Measurements from ENCODE around the gene ZMAT3.
"Not testable (repeated sequence)": the region's sequence is repeated elsewhere in the genome, so short reads cannot be mapped to it uniquely, and the experiment has no call there.

The ZMAT3 gene

GRCh38 chr3:179069762-179070390, 1.7 kb downstream of the ZMAT3 start:
- Histone ChIP-seq H3K9ac (ENCODE audit: insufficient read length, low read depth) (no peak overlapping the region), H3K4me1 (ENCODE audit: insufficient read depth, insufficient read length) (no peaks in the 10 kb centered on the region), H3K4me3 (ENCODE audit: insufficient read length, low read depth) (no peak overlapping the region), H3K27me3 (ENCODE audit: insufficient read depth, insufficient read length) (peaks cover 10% of the 10 kb centered on the region), H3K36me3 (ENCODE audit: insufficient read depth, insufficient read length, low read length) (peaks cover 16% of the 10 kb centered on the region), H3K9me3 (ENCODE audit: insufficient read depth, low read length) (no peaks in the 10 kb centered on the region)
- DNase-seq (ENCODE audit: low read depth, low spot score) = no peak
- no peak for TF ChIP-seq SUZ12 (IDR thresholded peaks at IDR 0.05; ENCODE audit: extremely low read depth, insufficient read depth, insufficient read length)

DNA sequence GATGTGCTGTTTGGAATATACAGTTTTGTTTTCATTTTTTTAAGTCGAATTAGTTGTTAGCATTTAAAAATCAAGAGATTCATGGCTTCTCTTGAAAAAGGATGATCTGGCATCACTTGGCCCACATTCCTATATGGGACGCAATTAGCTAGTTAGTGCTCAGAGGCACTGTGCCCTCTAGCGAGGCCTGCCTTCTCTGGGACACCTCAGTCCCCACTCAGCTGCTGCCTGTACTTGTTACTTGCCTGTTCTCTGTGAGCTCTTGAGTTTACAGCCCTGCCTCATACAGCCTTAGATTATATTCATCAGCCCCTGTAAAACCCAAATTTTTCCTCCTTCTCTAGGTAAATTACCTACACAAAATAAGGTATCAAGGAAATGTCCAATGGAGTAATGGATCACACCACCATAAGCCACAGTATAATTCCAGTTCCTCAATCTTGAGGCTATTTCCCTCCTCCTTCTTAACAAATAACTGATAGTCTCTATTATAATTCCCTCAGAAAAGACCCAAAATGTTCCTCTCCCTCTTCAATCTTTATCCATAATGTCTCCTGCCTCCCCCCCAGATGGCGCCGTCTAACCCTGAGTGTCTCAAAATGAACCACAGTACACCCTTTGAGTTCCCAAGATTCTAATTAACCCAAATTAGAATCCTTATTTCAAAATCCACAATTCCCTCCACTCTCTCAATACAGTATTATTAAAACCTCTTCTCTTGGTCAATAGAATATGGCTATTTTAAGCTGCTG, 2.7 kb downstream of the ZMAT3 start:
- no peak for DNase-seq (ENCODE audit: low read depth, low spot score)
- H3K9ac ChIP-seq (ENCODE audit: insufficient read length, low read depth) = no peak overlapping the region
- peaks cover 10% of the 10 kb centered on the region for H3K27me3 ChIP-seq (ENCODE audit: insufficient read depth, insufficient read length)
- H3K36me3 ChIP-seq (ENCODE audit: insufficient read depth, insufficient read length, low read length) = peaks cover 16% of the 10 kb centered on the region
- no peak overlapping the region for H3K4me3 ChIP-seq (ENCODE audit: insufficient read length, low read depth)
- H3K4me1 ChIP-seq (ENCODE audit: insufficient read depth, insufficient read length) = no peaks in the 10 kb centered on the region
- no peak for TF ChIP-seq SUZ12 (IDR thresholded peaks at IDR 0.05; ENCODE audit: extremely low read depth, insufficient read depth, insufficient read length)
- no peak for TF ChIP-seq ZNF274 (IDR thresholded peaks at IDR 0.05; ENCODE audit: low read depth, low read length)
- TF ChIP-seq YY1 (IDR thresholded peaks at IDR 0.05; ENCODE audit: insufficient read depth, insufficient read length) = no peak
- no peaks in the 10 kb centered on the region for H3K9me3 ChIP-seq (ENCODE audit: insufficient read depth, low read length)

- peaks cover 10% of the 10 kb centered on the region for H3K27me3 ChIP-seq (ENCODE audit: insufficient read depth, insufficient read length)
- H3K9ac ChIP-seq (ENCODE audit: insufficient read length, low read depth) = no peak overlapping the region
- H3K9me3 ChIP-seq (ENCODE audit: insufficient read depth, low read length) = no peaks in the 10 kb centered on the region
- no peak overlapping the region for H3K4me3 ChIP-seq (ENCODE audit: insufficient read length, low read depth)
- DNase-seq (ENCODE audit: low read depth, low spot score) = no peak
- TF ChIP-seq SUZ12 (IDR thresholded peaks at IDR 0.05; ENCODE audit: extremely low read depth, insufficient read depth, insufficient read length) = no peak
- no peak for TF ChIP-seq YY1 (IDR thresholded peaks at IDR 0.05; ENCODE audit: insufficient read depth, insufficient read length)
- TF ChIP-seq ZNF274 (IDR thresholded peaks at IDR 0.05; ENCODE audit: low read depth, low read length) = no peak
- H3K36me3 ChIP-seq (ENCODE audit: insufficient read depth, insufficient read length, low read length) = peaks cover 22% of the 10 kb centered on the region
- no peaks in the 10 kb centered on the region for H3K4me1 ChIP-seq (ENCODE audit: insufficient read depth, insufficient read length)
These were observed 3.8 kb downstream of the ZMAT3 start for GRCh38 chr3:179067839-179068238.

- Histone ChIP-seq H3K4me3 (ENCODE audit: insufficient read length, low read depth) (no peak overlapping the region), H3K4me1 (ENCODE audit: insufficient read depth, insufficient read length) (no peaks in the 10 kb centered on the region), H3K9me3 (ENCODE audit: insufficient read depth, low read length) (no peaks in the 10 kb centered on the region), H3K27me3 (ENCODE audit: insufficient read depth, insufficient read length) (peaks cover 10% of the 10 kb centered on the region), H3K9ac (ENCODE audit: insufficient read length, low read depth) (no peak overlapping the region), H3K36me3 (ENCODE audit: insufficient read depth, insufficient read length, low read length) (peaks cover 22% of the 10 kb centered on the region)
- TF ChIP-seq YY1 (IDR thresholded peaks at IDR 0.05; ENCODE audit: insufficient read depth, insufficient read length) (no peak), SUZ12 (IDR thresholded peaks at IDR 0.05; ENCODE audit: extremely low read depth, insufficient read depth, insufficient read length) (no peak), ZNF274 (IDR thresholded peaks at IDR 0.05; ENCODE audit: low read depth, low read length) (no peak)
- no peak for DNase-seq (ENCODE audit: low read depth, low spot score)
These were observed 4.3 kb downstream of the ZMAT3 start for GRCh38 chr3:179067291-179067690.

- DNase-seq (ENCODE audit: low read depth, low spot score) = no peak
- Histone ChIP-seq H3K9ac (ENCODE audit: insufficient read length, low read depth) (no peak overlapping the region), H3K27me3 (ENCODE audit: insufficient read depth, insufficient read length) (no peaks in the 10 kb centered on the region), H3K4me1 (ENCODE audit: insufficient read depth, insufficient read length) (no peaks in the 10 kb centered on the region), H3K9me3 (ENCODE audit: insufficient read depth, low read length) (no peaks in the 10 kb centered on the region), H3K36me3 (ENCODE audit: insufficient read depth, insufficient read length, low read length) (peaks cover 22% of the 10 kb centered on the region), H3K4me3 (ENCODE audit: insufficient read length, low read depth) (no peak overlapping the region)
- TF ChIP-seq YY1 (IDR thresholded peaks at IDR 0.05; ENCODE audit: insufficient read depth, insufficient read length) (no peak), SUZ12 (IDR thresholded peaks at IDR 0.05; ENCODE audit: extremely low read depth, insufficient read depth, insufficient read length) (no peak), ZNF274 (IDR thresholded peaks at IDR 0.05; ENCODE audit: low read depth, low read length) (no peak)
These were observed 7.6 kb downstream of the ZMAT3 start for GRCh38 chr3:179063945-179064560.

DNA sequence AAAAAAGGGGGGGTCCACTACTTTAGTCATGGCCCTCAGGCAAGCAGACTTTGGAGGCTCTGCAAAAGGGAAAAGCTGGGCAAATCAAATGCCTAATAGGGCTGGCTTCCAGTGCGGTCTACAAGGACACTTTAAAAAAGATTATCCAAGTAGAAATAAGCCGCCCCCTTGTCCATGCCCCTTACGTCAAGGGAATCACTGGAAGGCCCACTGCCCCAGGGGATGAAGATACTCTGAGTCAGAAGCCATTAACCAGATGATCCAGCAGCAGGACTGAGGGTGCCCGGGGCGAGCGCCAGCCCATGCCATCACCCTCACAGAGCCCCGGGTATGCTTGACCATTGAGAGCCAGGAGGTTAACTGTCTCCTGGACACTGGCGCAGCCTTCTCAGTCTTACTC, 15.3 kb downstream of the ZMAT3 start:
- no peaks in the 10 kb centered on the region for H3K9me3 ChIP-seq (ENCODE audit: insufficient read depth, low read length)
- no peak overlapping the region for H3K9ac ChIP-seq (ENCODE audit: insufficient read length, low read depth)
- no peak for DNase-seq (ENCODE audit: low read depth, low spot score)
- H3K4me3 ChIP-seq (ENCODE audit: insufficient read length, low read depth) = no peak overlapping the region
- TF ChIP-seq SUZ12 (IDR thresholded peaks at IDR 0.05; ENCODE audit: extremely low read depth, insufficient read depth, insufficient read length) = no peak
- no peak for TF ChIP-seq YY1 (IDR thresholded peaks at IDR 0.05; ENCODE audit: insufficient read depth, insufficient read length)
- no peak for TF ChIP-seq ZNF274 (IDR thresholded peaks at IDR 0.05; ENCODE audit: low read depth, low read length)
- H3K4me1 ChIP-seq (ENCODE audit: insufficient read depth, insufficient read length) = no peaks in the 10 kb centered on the region
- H3K27me3 ChIP-seq (ENCODE audit: insufficient read depth, insufficient read length) = no peaks in the 10 kb centered on the region
- no peaks in the 10 kb centered on the region for H3K36me3 ChIP-seq (ENCODE audit: insufficient read depth, insufficient read length, low read length)

GRCh38 chr3:179054565-179054964, 17.0 kb downstream of the ZMAT3 start:
- H3K27me3 ChIP-seq (ENCODE audit: insufficient read depth, insufficient read length); H3K4me3 ChIP-seq (ENCODE audit: insufficient read length, low read depth); H3K9me3 ChIP-seq (ENCODE audit: insufficient read depth, low read length); H3K36me3 ChIP-seq (ENCODE audit: insufficient read depth, insufficient read length, low read length); H3K4me1 ChIP-seq (ENCODE audit: insufficient read depth, insufficient read length); DNase-seq (ENCODE audit: low read depth, low spot score); H3K9ac ChIP-seq (ENCODE audit: insufficient read length, low read depth): not testable (repeated sequence)

All from NT2/D1 (cell line).